ENCODE results near the gene HLA-DOB. TPM values are rescaled to one million over a fixed set of nuclear protein-coding genes. Genes with fewer than 3 reads are reported as not detected.

Gene HLA-DOB
- total and polyA plus RNA-seq, 10 of the 15 experiments (the other 5 are each of a cell fraction or from before 2014, with no cell fraction given): 27.4 to 79.1 (median 37.0) TPM

- WGBS (ENCODE audit: insufficient coverage, insufficient replicate concordance, low lambda C conversion rate, missing lambda C conversion rate): 15% methylated on average over 1 of the region's 1 CpG
- no peak for FAIRE-seq
- no peaks in the 10 kb centered on the region for H3K9me3 ChIP-seq (replicated peaks; ENCODE audit: control insufficient read depth, insufficient read depth, low read length)
- ChIA-PET RAD21 (ENCODE audit: unreplicated experiment) (no interaction called here), POLR2A (no interaction called here), SMC1A (ENCODE audit: uncharacterized antibody, unreplicated experiment) (no interaction called here), CTCF (interaction anchor here (0.8 to 1.8 kb wide), 2 partner anchors 21 to 519 kb away, joined by 3 to 9 read pairs; no protein-coding TSS in a partner anchor)
- H3K4me2 ChIP-seq (ENCODE audit: control insufficient read depth, insufficient read depth): no peak overlapping the region
- H3K27ac ChIP-seq (ENCODE audit: control insufficient read depth, insufficient read depth): no peak overlapping the region
- intact Hi-C loops (cut with micrococcal nuclease; ENCODE audit: unreplicated experiment) (no loop called here), in situ Hi-C loops (cut with MboI) (loop anchor here (5.0 kb wide), 1 partner anchor 97 kb away; the partner anchor contains the start of gene HLA-DQB1)
- TF ChIP-seq ATF7 (IDR thresholded peaks at IDR 0.05; ENCODE audit: low read depth): no peak
- TF ChIP-seq FOXK2 (IDR thresholded peaks at IDR 0.05): no peak
- TF ChIP-seq TCF3 (IDR thresholded peaks at IDR 0.05; ENCODE audit: borderline replicate concordance, insufficient read depth, low read depth, low read length): no peak
- no peak for TF ChIP-seq BMI1 (IDR thresholded peaks at IDR 0.05; ENCODE audit: borderline replicate concordance)
- no peak for TF ChIP-seq USF2 (IDR thresholded peaks at IDR 0.05; ENCODE audit: borderline replicate concordance, low read depth, low read length)
- TF ChIP-seq TARDBP (IDR thresholded peaks at IDR 0.05; ENCODE audit: borderline replicate concordance): no peak
- no peak for TF ChIP-seq RUNX3 (IDR thresholded peaks at IDR 0.05; ENCODE audit: low read length)
- no peak for TF ChIP-seq WRNIP1 (IDR thresholded peaks at IDR 0.05; ENCODE audit: borderline replicate concordance, low read depth, low read length)
- no peak for TF ChIP-seq POLR2AphosphoS2 (IDR thresholded peaks at IDR 0.05; ENCODE audit: low read depth, low read length)
- TF ChIP-seq IRF4 (IDR thresholded peaks at IDR 0.05; ENCODE audit: low read depth, low read length): no peak
- no peak for TF ChIP-seq CEBPZ (IDR thresholded peaks at IDR 0.05; ENCODE audit: low read depth, low read length)
- no peak for TF ChIP-seq EED (IDR thresholded peaks at IDR 0.05; ENCODE audit: low read depth)
- TF ChIP-seq ATF2 (IDR thresholded peaks at IDR 0.05; ENCODE audit: low read length): no peak
- no peak for TF ChIP-seq NR2F1 (conservative IDR thresholded peaks at IDR 0.05)
- TF ChIP-seq RELB (IDR thresholded peaks at IDR 0.05; ENCODE audit: low read depth): no peak
- no peak for TF ChIP-seq ZNF217 (IDR thresholded peaks at IDR 0.05)
- H3K4me3 ChIP-seq: no peak overlapping the region
- no peaks in the 10 kb centered on the region for H3K36me3 ChIP-seq (ENCODE audit: control insufficient read depth in 2 of 2, insufficient read depth in 2 of 2, low read length in 1 of 2)
- H3K79me2 ChIP-seq (ENCODE audit: control insufficient read depth, insufficient read depth, low read length): no peaks in the 10 kb centered on the region
- peaks cover 3% of the 10 kb centered on the region in 2 experiments; a peak in 3 of 4 replicates for H3K27me3 ChIP-seq (replicated peaks in 1 of 2; ENCODE audit: control insufficient read depth in 2 of 2, insufficient read depth in 2 of 2, low read length in 1 of 2)
- BruUV-seq (replicated peaks): no TSS peak
- DNase-seq (ENCODE audit: low read depth, low spot score): no peak
- no peak for ATAC-seq
- no peak overlapping the region for H2AFZ ChIP-seq (ENCODE audit: control insufficient read depth, low read depth, low read length)
- no peak overlapping the region for H3K9ac ChIP-seq (ENCODE audit: control insufficient read depth, insufficient read depth, low read length)
- H4K20me1 ChIP-seq (ENCODE audit: control insufficient read depth, insufficient read depth): no peaks in the 10 kb centered on the region
- no peaks in the 10 kb centered on the region for H3K4me1 ChIP-seq (ENCODE audit: control insufficient read depth, insufficient read depth, low read length)
Observed at GRCh38 chr6:32764048-32764447, 52.8 kb downstream of the HLA-DOB start.

Measured in GM12878 (cell line).